HG03442 (cell line): ENCODE data around the gene SBNO2.
"Not testable (repeated sequence)": the region's sequence is repeated elsewhere in the genome, so short reads cannot be mapped to it uniquely, and the experiment has no call there.

Source experiments
- ATAC-seq: cut with Tn5 transposase; IDR thresholded peaks from one replicate; pipeline ENCODE4 v1.9.1; 2021; ENCODE audit warnings: mild to moderate bottlenecking, moderate library complexity; ENCODE audit not compliant: unreplicated experiment

SBNO2 gene

DNA sequence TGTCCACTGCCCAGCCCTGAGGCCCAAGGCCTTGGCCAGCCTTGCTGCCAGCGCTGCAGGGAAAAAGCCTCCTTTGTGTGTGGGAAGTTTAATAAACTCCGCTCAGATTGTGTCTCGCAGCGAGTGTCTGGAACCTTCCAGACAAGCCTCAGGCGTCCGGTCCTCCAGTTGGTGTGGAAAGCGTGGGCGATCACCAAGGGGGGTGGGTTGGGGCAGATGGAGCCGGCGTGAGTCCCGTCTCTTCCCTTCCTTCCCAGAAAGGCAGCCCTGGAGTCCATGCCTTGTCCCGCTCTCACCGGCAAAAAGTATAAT is 36.1 kb upstream of the SBNO2 start:
- no peak for ATAC-seq

GRCh38 chr19:1208830-1209229 is 34.8 kb upstream of the SBNO2 start:
- ATAC-seq, result not testable (repeated sequence)

- ATAC-seq, result no peak
Measured at GRCh38 chr19:1206864-1207450, 32.9 kb upstream of the SBNO2 start.

DNA sequence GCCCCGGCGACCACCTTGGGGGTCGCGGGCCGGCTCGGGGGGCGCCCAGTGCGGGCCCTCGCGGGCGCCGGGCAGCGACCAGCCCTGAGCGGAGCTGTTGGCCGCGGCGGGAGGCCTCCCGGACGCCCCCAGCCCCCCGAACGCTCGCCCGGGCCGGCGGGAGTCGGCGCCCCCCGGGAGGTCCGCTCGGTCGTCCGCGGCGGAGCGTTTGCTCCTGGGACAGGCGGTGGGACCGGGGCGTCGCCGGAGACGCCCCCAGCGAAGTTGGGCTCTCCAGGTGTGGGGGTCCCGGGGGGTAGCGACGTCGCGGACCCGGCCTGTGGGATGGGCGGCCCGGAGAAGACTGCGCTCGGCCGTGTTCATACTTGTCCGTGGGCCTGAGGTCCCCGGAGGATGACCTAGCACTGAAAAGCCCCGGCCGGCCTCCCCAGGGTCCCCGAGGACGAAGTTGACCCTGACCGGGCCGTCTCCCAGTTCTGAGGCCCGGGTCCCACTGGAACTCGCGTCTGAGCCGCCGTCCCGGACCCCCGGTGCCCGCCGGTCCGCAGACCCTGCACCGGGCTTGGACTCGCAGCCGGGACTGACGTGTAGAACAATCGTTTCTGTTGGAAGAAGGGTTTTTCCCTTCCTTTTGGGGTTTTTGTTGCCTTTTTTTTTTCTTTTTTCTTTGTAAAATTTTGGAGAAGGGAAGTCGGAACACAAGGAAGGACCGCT is 32.2 kb upstream of the SBNO2 start:
- no peak for ATAC-seq

GRCh38 chr19:1205114-1206099 is 31.3 kb upstream of the SBNO2 start, which contains the start of gene STK11:
STK11 (plus strand) TSS chr19:1205778; CDS start chr19:1206914, 1,136 bp downstream.
- ATAC-seq, result peak; percentile 78

GRCh38 chr19:1200614-1201013 is 26.5 kb upstream of the SBNO2 start:
- not testable (repeated sequence) for ATAC-seq

DNA sequence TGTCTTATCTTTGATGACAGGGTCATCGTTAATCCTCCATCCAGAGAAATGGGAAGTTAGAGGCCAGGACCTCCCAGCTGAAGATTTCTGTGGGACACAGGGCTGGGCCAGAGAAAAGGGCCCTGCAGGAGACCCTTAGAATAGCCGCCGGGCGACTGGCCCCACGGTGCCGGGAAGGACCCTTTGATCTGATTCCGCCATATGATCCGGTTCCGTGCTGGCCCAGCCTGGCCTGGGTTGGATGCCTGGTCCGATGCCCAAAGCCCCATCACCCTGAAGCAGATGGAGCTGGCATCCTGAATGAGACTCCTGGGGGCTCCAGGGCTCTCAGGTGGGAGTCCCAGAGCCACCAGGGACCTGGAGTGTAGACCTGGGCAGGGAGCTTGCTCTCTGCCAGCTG is 25.5 kb upstream of the SBNO2 start:
- ATAC-seq, result no peak

GRCh38 chr19:1189419-1189818 is 15.4 kb upstream of the SBNO2 start:
- ATAC-seq, result no peak

DNA sequence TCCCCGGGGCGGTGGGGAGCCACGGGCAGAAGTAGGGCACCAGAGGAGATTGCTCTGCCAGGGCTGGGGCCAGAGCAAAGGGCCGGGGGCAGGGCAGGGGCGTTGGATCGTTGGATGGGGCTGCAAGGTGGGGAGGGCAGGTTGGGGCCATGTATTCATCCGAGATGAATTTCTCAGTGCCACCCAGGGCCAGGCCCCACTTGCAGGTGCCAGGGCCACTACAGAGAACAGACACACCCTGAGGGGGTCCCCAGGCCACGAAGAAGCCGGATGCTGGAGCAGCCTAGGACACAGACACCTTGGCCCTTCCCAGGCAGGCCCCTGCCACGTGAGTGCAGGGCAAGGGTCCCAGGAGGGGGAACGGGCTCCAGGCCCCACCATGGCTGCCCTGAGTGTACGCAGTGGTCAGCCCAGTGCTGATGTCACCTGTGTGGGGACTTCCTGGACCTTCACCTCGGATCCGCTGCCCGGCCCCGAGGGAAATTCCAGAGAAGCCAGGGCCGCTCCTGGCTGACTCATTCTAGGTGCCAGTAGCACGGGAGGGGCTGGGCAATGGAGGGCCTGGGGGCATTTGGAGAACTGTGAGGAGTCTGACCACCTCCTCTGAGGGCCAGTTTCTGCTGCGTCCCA is 9.6 kb upstream of the SBNO2 start:
- no peak for ATAC-seq

- ATAC-seq, result no peak
Measured at GRCh38 chr19:1182727-1183126, 8.7 kb upstream of the SBNO2 start.

DNA sequence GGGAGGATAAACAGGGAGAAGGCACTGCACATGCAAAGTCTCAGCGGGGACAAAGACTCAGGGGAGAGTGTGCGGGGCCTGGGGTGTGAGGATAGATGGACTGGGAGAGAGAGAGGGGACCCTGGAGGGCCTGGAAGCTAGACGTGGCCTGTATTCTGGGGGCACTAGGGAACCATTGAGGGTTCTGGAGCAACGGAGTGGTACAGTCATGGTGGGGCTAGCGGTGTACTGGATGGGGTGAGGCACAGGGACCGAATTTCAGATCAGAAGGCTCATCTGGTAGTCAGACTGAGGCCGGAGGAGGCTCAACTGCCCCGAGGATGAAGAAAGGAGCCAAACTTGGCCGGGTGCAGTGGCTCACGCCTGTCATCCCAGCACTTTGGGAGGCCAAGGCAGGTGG is 8.0 kb upstream of the SBNO2 start:
- ATAC-seq, result no peak

- ATAC-seq, result no peak
Measured at GRCh38 chr19:1181606-1182005, 7.5 kb upstream of the SBNO2 start.

DNA sequence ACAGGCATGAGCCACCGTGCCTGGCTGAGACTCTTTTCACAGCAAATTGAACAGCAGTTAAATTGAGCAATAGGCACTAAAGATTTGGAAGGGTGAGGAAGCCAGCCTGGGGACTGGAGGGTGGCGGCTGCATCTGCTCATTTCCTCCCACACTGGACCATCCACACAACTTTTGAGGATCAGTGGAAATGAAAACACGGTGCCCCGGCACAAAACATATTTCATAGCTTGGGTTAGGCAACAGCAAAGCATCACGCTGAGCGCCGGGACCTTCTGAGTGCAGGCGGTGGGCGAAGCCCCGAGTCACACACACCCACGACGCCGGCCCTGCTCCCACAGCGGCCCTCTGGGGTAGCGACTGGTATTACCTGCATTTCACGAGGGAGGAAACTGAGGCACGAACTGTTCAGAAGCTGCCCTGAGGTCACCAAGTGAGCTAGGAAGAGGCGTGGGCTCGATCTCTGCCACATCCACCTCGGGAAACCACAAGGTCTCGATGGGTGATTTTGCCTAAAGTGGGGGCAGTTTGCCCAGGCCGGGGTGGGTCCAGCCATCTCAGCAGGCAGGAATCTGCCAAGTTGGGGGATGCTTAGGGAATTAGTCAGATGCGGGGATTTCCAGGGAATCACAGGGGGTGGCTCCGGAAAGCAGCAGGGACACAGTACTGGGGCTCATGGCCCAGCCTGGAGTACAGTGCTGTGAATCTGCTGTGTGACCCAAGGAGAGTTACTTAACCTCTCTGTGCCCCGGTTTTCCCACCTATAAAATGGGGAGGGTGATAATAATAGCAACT is 3.5 kb upstream of the SBNO2 start:
- no peak for ATAC-seq

GRCh38 chr19:1173159-1173844 is 766 bp downstream of the SBNO2 start:
- ATAC-seq, result no peak

DNA sequence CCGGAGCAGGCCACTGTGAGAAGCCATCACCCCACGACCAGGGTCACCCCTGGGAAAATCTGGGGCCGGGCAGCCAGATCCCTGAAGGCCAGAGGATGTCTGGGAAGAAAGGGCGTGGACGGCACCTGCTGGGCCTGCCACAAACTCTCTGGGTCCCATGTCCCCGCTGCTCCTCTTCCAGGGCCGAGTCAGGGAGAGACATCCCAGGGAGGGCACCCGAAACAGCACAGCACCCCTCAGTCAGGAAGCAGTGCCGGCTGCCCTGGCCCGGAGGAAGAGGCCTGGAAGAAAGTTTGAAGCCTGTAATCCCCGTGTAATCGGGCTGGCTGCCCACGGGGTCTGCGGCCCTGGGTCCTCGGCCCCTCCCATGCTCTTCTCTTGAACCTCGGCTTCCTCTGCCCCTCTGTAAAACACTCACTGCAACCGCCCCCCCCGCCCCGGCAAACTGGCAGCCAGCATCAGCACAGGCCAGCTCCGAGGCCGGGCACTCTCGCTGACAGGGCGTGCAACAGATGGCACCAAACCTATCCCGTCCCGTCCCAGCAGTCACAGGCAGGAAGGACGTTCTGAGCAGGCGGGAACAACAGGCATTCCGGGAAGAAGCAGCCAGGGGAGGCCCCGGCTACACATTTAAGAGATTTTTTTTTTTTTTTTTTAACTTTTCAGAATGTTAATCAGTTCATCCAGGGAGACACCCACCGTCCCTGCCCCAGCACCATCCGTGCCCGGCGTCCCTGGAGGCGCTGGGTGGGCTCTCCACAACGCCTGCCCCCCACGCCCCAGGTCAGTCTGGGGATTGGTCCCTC is 1.5 kb downstream of the SBNO2 start:
- ATAC-seq, result no peak

GRCh38 chr19:1171755-1172352 is 2.2 kb downstream of the SBNO2 start:
- no peak for ATAC-seq

DNA sequence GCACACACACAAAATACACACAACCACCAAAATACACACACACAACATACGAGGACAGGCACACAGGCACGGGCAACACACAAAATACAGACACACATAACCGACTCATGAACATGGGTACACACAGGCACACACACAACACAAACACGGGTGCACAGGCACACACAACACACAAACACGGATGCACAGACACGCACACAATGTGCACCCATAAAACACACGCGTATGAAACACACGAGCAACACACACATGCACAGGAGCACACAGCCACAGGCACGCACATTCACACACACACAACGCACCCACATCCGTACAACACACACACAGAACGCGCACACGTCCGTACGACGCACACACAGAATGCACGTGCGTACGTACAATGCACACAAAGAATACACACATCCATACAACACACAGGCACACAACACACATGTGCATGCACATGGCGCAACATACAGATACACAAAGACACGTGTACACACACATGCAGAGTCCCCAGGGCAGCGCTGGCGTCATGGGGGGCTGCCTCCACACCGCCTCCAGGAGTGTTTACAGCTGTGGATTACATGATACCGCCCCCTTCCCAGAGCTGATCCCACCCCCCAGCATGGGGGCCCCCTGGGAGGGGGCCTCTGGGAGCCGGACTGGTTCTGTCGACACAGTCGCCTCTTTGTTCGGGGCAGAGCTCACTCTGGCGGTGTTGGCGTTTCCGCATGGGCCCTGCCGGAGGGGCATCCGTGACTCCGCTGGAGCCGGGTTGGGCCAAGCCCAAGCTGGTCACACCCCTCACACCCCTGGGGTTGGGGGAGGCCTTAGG is 2.9 kb downstream of the SBNO2 start:
- ATAC-seq, result no peak
